ENCODE measurements around the gene VAV2.

DNA sequence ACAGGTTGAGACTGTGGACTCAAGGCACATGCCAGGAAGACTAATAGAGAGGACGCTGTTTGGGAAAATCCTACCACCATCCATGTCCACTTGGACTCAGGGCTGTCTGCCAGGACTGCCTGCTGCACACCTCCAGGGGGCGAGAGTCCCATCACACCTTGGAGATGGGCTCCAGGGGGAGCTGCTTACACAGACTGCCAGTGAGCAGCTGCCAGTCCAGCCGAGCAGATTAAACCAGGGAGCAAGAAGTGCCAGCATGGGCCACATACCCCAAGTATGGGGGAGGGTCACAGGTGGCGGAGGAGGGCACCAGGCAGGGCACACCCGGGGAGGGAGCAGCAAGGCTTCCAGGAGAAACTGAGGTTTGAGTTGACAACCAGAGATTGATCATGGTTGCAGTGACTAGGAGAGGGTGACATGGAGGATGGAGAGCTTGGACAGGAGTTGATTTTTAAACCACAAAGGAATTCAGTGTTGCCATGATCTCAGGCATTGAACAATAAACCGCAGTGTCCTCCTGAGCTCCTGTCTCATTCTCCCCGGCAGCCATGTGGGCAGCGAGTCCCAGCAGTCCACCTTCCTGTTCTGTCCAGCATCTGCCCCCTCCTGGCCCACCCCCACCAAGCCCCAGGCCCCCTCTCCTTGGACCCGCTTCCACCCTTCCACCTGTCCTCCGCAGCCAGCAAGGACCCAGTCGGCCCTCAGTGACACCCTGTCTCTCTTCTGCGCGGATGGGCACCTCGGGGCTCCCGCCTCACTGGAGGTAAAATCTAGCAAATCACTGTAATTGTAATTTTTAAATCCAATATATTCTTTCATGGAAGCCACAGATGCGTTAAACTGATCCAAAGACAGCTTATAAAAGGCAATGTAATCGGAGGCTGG lies 3.1 kb upstream of the VAV2 start:
- TF ChIP-seq, protein P1, sequence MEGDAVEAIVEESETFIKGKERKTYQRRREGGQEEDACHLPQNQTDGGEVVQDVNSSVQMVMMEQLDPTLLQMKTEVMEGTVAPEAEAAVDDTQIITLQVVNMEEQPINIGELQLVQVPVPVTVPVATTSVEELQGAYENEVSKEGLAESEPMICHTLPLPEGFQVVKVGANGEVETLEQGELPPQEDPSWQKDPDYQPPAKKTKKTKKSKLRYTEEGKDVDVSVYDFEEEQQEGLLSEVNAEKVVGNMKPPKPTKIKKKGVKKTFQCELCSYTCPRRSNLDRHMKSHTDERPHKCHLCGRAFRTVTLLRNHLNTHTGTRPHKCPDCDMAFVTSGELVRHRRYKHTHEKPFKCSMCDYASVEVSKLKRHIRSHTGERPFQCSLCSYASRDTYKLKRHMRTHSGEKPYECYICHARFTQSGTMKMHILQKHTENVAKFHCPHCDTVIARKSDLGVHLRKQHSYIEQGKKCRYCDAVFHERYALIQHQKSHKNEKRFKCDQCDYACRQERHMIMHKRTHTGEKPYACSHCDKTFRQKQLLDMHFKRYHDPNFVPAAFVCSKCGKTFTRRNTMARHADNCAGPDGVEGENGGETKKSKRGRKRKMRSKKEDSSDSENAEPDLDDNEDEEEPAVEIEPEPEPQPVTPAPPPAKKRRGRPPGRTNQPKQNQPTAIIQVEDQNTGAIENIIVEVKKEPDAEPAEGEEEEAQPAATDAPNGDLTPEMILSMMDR (IDR thresholded peaks at IDR 0.05): no peak
- TF ChIP-seq POLR2A (IDR thresholded peaks at IDR 0.05): no peak

Data from adrenal gland (tissue), 5 donors.